Dermis microvascular lymphatic vessel endothelial cell (primary cell): ENCODE data around the gene LRRC27. TPM values are rescaled to one million over a fixed set of nuclear protein-coding genes. Genes with fewer than 3 reads are reported as not detected.

Experiments
- DNase-seq, 2 donors: peaks; one replicate each; pipeline versions ENCODE4 v3.0.0 to v3.0.0-alpha.2; 2010; ENCODE audit warnings: low read depth in 2 of 2
- total RNA-seq: library from RNA; depleted of rRNA; stranded (reverse); fragments of >200 nt; gene quantifications from 2 replicates; pipeline ENCODE4 v1.2.1, GENCODE V29; 2014

LRRC27 gene
- total RNA-seq, 1 donor from 2014 or later, result 5.0 TPM

DNA sequence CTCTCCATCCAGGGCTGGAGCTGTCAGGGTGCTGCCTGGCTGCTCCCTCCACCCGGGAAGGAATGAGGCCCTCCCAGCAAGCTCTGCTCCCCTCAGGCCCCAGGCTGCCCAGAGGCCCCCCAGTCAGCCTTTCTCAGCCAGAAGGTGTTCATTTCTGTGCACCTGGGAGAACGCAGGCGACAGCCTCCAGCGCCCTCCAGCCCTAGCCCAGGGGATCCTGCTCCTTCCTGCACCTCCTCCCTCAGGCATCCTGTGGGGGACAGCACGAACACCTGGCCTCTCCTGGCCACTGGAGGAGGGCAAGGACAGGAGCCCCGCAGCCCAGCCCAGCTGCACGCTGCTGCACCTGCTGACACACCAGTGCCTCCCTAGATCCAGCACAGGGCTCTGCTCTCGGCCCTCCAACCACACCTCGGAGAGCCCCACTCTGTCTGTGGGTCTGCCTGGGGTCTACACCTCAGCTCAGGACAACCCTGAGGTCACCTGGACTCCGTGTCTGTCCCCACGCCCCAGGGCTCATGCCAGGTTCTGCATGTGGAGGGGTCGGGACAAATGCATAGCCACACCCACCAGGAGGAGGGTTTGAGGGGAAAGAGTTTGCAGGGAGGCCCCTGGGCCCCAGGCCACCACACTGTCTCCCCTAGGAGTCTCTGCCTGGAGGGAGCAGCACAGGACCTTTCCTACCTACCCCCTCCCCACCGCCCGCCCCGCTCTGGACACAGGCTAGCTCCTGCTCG lies 57.6 kb downstream of the LRRC27 start:
- no peak for DNase-seq

DNA sequence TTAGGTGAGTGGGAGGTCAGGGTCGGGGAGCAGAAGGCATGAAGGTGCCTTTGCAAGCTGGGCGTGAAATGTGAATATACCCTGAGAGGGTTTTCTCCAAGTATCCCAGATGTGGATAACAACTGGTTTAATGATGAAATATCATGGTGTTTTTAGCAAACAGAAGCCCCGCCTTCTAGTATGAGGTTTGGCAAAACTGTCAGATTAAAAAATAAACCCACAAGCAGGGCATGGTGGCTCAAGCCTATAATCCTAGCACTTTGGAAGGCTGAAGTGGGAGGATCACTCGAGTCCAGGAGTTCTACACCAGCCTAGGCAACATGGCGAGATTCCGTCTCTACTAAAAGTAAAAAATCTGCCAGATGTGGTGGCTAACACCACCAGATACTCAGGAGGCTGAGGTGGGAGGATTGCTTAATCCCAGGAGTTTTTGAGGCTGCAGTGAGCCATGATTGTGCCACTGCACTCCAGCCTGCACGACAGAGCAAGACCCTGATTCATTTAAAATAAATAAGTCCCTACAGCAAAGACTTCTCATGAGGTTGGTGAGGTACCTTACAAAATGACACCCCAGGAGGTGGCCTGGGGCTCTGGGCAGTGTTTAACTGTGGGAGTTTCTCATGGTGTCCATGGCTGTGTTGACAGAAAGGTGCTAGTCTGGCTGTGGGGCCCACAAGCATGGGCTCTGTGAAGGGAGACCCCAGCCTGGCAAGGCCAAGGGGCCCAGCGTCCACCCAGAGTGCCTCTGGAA lies 58.4 kb downstream of the LRRC27 start:
- DNase-seq, result no peak

DNA sequence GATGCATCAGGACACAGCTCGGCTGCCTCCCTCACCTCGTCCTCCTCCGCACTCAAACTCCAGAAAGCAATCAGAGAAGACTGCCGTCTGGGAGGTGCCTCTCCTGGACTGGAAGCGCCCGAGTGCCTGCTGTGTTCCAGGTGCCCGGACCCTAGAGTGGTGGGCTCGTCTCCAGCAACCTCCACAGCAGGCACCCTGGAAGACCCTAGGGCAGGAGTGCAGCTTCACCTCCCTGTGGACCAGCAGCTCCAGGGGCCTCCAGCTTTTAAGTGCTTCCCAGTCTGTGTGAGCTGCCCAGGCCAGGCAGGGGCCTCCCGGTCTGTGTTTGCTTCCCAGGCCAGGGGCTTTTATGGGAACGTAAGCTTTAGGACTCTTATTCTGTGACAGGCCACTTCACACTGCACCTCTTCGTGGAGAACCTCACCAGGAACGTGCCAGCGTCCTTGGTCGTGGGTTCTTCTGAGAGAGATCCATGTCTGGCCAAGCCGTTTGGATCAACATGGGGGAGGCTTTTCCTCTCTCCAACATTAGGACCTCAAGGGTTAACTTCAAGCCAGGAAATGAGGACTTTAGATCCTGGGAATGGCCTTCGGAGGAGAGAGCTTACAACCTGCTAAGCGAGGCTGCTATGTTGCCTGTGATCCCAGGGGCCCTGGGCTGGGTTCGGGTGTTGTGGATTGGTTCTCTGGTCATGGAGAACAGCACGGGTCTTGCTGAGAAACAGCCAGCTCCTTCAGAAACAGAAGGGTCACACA lies 59.1 kb downstream of the LRRC27 start:
- no peak for DNase-seq

DNA sequence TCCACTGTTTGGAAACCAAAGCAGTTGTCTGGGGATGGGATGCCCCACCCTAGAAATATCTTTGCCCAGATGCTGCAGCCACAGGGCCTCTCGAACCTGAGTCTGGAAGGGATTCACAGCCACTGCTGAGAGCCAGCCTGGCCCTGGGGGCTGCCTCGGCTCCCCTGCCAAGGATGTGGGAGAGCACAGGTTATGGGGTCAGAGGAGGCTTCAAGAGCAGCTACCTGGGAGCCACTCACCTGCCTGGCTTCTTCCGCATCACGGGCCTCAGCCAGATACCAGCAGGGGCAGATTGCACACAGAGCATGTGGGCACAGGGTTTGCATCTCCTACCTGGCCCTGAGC lies 59.7 kb downstream of the LRRC27 start:
- DNase-seq, result no peak

DNA sequence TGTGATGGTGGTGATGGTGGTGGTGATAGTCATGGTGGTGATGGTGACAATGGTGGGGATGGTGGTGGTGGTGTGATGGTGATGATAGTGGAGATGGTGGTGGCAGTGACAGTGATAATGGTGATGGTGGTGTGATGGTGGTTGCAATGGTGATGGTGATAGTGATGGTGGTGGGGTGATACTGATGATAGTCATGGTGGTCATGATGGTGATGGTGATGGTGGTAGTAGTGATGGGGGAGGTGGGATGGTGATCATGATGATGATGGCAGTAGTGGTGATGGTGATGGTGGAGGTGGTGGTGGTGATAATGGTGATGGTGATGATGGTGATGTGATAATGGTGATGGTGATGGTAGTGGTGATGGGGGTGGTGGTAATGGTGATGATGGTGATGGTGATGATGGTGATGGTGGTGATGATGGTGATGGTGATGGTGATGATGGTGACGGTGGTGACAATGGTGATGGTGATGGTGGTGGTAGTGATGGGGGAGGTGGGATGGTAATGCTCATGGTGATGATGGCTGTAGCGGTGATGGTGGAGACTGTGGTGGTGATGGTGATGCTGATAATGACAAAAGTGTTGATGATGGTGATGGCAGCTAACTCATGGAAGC lies 60.3 kb downstream of the LRRC27 start:
- DNase-seq, result no peak

DNA sequence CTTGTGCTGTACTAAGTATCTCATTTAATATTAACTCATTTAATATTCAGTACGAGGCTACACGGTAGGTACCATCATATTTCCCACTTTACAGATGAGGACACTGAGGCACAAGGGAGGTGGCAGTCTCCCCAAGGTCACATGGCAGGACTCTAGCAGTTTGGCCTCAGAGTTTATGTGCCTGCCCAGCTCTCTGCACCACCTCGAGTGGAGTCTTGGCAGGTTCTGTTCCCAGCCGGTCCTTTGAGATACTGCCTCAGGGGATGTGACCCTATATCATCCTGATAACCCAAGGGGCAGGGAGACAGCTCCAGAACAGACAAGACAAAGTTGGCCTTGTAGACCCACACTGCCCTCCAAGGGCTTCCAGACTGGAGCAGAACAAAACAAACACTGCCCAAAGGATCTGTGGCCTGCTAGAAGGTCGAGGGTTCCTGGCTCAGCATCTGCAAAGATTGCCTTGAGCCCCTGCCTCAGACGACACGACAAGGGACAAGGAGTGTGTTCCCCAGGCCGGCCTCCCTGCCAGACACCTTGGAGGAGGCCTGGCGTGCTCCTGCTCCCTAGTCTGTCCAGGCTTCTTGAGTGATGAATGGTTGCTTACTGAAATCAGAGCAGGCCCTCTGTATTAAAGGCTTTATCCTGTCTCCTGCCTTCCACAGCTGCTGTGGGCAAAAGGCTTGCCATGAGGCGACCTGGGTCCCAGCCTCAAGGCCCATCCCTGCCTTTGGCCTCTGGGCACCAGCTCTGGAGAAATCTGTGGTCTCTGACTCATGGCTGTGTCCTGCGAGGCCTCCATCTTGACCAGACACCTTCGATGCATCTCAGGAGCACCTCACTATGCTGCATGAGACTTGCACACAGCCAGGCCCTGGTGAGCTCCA lies 61.1 kb downstream of the LRRC27 start:
- DNase-seq, result no peak

DNA sequence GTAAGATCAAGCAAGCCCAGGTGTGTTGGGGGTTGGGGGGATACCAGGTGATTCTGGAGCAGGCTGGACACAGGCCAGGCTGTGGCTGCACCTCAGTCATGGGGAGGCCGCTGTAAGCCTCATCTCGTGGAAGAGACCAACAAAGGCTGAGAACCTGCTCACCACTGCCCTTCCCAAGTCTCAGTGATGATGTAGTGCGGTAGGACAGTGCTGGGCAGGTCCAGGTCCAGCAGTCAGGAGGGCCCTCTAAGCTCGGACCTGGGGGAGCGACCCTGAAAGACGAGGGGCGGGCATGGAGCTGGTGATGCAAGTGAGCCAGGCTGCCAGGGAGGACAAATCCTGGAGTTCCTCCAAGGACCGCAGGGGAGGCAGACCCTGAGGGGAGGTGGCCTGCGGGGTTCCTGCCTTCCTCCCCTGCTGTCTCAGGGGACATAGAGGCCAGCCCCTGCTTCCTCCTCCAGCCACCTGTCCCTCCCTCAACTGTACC lies 61.7 kb downstream of the LRRC27 start:
- DNase-seq, result no peak

DNA sequence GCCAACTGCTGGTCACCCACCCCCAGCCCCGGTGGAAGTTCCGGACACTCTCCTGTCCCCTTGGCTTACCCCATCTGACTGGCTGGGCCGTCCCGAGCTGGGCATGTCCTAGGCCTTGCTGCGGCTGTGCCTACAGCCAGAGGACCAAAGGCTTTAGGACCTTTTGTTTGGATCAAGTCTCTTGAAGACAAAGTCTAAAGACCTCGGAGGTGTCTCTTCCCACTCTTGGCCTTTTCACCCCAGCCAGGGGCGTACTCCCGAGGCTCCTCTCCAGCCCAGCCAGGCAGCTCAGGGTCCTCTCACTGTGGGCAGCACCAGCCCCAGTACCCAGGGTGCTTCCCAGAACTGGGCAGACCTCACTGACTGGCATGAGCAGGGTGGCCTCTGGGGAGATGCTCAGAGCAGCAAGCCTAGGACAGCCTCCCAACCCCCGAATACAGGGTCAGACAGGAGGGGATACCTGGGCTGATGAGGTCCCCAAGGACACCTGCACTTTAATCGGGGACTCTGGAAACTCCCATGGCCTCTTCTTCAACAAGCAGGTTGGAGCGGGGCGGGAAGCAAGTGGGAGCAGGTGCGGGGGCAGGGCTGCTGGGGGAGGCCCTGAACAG lies 62.3 kb downstream of the LRRC27 start:
- no peak for DNase-seq

DNA sequence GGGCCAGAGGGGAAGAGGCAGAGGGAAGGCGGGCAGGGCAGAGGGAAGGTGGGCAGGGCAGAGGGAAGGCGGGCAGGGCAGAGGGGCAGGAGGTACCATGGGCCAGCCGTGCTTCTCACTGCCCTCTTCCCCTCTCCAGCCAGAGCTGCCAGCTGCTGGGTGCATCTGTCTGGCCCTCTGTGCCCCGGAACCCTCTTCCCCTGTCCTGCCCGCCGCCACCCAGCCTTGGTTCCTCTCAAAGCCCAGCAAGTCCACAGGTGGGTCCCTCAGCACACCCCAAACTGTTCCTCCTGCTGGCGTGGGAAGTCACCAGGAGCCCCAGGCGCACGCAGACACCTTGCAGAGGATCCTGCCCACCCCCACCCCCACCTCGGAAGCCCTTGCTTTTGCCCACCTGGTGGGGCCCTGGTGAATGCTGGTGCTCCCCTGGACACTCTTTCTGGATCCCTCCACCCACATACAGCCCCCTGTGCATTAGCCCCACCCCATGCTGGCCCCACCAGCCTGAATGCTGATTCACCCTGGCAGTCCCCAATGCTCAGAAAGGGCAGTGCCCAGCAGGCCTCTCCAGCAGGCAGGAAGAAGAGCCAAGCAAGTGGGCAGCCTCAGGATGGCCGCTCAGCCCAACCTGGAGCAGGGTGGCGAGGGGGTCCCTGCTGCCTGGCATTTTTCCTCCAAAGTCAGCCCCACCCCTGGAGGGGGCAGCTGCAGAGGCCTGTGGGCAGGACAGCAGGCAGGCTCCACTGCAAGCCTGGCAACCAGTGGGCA lies 63.1 kb downstream of the LRRC27 start:
- no peak for DNase-seq

DNA sequence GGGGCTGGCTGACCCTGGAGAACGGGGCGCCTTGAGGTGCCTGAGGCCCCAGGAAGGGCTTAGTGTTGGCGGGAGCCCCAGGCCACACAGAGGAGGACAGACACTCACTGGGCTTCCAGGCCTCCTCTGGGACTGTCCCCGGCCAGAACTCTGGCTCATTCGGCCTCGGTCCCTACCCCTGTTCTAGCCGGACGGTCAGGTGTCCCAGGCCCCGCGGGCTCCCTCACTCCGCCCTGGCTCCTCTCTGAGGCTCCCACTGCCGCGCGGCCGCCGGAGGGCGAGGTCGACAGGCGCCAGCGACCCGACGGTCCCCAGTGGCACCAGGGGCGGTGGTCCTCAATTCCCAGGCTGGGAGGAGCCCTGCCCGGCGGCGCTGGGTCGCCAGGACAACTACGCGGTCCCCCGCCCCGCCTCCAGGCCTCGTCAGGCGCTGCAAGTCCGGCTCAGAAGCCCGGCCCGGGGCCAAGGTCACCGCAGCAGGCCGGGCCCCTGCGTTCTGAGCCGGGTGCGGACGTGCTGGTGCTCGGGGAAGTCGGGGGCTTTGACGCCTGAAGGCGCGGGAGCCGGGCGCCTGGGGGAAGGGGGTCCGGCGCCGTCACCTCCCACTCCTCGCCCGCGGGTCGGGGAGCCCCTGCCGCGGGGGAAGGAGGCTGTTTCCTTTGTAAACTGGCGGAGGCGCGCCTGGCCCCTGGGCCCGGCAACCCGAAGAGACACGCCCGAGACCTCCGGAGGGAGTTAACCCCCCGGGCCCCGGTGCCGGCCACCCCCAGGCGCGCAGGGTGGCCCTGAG lies 63.9 kb downstream of the LRRC27 start:
- peak in 1 of 2 donors; percentile 47 for DNase-seq

DNA sequence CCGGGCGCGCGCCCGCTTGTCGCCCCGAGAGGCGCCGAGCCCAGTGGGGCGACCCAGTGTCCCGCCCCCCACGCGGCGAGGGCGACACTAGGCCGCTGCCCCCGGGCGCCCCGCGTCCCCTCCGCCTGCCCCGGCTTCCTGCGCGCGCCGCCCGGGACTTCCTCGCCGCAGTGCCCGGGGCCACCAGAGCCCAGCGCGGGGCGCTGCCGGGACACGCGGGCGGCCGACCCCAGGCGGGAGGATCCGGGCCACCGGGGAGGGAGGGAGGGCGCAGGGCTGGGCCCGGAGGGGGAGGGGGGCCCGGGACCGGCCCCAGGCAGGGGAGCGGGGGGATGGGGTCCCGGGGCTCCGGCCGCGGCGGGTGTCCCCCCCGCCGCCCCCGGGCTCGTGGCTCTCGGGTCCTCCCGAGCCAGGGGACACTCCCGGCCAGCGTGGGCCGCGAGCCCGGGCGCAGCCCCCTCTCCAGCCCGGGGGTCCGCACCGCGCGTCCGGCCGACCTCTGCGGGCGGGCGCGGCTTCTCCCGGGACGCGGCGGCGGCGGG lies 64.6 kb downstream of the LRRC27 start:
- peak in 1 of 2 donors; percentile 50 for DNase-seq

DNA sequence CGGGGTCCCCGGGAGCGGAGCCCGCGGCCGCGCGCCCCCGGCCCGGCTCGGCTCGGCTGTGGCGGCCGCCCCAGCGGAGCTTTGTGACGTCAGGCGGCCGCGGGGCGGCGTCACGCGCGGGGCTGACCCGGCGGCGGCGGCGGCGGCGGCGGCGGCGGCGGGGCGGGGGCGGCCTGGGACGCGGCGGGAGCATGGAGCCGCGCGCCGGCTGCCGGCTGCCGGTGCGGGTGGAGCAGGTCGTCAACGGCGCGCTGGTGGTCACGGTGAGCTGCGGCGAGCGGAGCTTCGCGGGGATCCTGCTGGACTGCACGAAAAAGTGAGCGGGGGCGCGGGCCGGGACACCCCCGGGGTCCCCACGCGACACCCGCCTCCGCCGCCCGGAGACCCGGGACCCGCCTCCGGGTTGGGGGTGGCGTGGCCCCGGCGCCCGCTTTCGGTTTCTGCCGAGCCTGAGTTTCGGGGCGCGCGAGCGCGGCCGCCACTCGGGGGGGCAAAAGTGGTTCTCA lies 65.1 kb downstream of the LRRC27 start, which contains the start of gene PWWP2B:
Gene PWWP2B (plus strand): TSS at position 165 of the 506 bp plus-strand sequence. CDS start 27 bp downstream, at position 192.
- DNase-seq, result peak in 1 of 2 donors; percentile 49

DNA sequence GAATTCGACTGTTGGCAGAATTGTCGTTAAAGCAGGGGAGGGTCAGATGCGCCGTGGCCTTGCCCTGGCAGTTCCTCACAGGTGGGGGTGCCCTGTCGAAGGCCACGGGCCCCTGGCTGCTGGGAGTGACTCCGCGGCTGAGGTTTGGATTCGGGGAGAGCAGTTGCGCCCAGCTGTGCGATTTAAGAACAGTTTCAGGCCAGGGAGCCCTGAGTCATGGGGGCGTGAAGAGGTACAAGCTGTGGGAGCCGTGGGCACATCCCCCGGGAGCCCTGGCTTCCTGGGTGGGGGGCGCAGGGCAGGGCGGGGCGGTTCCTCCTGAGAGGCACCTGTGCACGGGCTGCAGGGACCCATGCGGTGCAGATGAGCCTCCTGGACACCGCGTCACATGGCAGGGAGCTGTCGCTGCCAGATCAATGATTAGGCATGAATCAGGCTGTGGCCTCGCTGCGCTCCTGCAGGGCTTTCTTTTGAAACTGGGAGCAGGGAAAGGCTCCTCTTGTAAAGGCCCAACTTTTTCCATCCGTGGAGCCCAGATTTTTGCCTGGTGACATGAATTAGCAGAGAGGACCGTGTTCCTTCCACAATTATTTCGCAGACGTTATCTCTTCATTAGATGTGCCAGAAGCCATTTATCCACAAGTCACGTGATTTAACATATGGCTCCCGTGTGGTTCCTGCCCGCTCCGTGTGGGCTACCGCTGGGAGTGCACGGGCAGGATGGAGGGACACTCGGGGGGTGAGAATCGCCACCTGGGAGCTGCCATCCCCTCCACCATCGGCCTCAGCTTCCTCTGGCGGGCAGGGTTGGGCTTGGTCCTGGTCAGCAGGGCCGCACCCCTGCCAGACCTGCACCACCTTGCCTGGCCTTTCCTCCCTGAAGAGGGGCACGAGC lies 65.9 kb downstream of the LRRC27 start:
- peak in 1 of 2 donors; percentile 30 for DNase-seq

DNA sequence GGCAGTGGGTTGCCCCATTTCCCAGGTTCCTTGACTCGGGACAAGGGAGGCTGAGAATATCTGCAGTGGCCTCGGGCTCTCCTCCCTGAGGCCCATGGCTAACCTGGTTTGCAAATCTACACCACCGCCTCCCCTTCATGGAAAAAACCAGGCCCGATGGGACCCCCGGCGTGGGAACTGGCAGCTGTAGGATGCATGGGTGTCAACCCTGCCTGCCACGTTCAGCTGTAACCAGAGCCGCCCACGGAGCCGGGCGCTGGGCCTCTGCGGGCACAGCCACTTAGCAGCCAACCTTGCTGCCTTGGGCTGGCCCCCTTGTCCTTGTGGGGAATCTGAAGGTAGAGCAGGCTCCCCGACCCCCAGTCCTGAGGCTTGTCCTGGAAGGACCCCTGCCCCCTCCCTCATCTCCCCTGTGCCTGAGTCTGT lies 66.6 kb downstream of the LRRC27 start:
- no peak for DNase-seq

DNA sequence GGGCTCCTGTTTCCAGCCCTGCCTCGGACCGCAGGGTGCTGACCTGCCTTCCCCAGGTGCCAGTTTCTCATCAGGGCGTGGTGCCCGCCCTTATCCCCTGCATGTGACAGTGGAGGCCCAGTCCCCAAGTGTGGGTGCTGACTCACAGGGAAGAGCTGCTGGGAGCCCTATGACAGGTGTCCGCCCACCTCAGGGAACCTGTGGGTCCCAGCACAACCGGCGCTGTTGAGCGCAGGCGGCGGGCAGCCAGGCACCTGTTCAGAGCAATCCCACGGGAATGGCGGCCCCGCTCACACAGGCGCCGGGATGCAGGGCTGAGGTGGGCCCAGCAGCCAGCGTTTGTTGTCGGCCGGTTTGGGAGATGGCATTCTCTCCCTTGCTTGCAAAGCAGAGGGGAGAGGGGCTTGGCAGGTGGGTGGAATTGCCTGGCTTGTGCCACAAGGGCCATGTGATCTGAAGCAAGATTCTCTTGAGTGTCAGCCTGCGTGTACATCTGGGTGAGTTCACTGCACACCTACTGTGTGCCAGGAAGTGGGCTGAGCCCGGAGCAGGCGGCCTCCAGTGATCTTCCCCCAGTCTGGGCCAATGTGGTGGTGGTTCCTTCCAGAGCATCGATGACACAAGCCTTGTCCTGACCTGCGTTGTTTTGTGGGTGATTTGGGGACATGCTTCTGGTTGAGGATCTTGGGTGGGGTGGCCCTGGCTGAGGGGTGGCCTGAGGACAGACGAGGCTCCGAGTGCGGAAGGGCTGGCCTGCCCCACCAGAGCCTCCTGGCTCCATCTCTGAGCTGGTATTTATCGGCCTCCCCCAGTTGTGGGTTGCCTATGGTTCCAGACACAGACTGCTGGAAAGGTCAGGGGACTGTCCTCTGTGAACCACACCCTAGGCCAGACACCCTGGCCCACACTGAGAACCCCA lies 67.4 kb downstream of the LRRC27 start:
- no peak for DNase-seq

DNA sequence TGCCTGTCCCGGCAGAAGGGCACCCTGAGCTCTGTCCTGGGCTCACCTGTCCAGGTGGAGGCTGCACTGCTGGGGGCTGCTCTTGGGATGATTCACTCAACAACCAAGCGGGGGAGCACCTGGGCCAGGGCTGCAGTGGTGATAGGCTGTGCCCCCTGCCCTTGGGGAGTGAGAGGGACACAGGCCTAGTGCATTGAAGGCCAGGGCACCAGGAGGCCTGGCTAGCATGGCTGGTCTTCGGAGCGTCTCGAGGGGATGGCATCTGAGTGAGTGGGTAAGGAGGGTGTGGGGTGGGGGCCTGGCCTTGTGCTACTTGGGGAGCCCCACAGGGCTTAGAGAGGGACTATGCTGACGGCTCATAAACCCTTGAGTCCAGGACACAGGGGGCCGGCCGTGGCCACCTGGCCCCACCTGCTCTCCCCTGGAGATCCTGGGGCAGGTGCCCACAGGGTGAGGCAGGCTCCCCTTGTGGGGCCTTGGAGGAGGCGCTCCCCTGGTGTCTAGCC lies 68.1 kb downstream of the LRRC27 start:
- no peak for DNase-seq
